GM23248 (cell line): ENCODE data around the gene TSPOAP1.

ENCODE experiments used
- EZH2 ChIP-seq: fragments of 200-600 bp; sonication (generic); IDR thresholded peaks from 2 replicates; pipeline ENCODE4 v1.6.1; 2018; ENCODE audit warnings: antibody characterized with exemption, mild to moderate bottlenecking; ENCODE audit not compliant: insufficient read depth, poor library complexity, severe bottlenecking
- EZH2phosphoT487 ChIP-seq: fragments of 200-600 bp; sonication (generic); IDR thresholded peaks from 2 replicates; pipeline ENCODE4 v1.6.1; 2018; ENCODE audit warnings: antibody characterized with exemption, moderate library complexity, mild to moderate bottlenecking, low read depth; ENCODE audit not compliant: insufficient read depth

DNA sequence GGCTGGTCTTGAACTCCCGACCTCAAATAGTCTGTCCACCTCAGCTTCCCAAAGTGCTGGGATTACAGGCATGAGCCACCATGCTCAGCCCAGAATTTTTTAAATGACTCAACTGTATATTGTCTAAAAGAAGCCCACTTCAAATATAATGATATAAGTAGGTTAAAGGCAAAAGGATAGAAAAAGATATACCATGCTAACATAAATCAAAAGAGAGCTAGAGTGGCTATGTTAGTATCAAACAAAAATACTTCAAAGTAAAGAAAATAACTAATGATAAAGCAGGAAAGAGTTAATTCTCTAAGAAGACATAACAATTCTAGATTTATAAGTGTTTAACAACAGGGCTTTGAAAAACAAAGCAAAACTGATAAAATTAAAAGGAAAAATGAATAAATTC is 34.6 kb downstream of the TSPOAP1 start:
- TF ChIP-seq EZH2, result no peak
- TF ChIP-seq EZH2phosphoT487, result no peak
